KBM-7 (cell line): ENCODE measurements around the gene IL20RA.

Experiments used
- DNase-seq: peaks from one replicate; pipeline ENCODE4 v3.0.0-alpha.2; 2015
- in situ Hi-C: fragments of 300-500 bp; cut with MboI; formaldehyde crosslinking; loops from 2 replicates; pipeline ENCODE4 v1.14.3; 2020; ENCODE audit warnings: low sequenced_read_pairs, low pct_unique_long_range_greater_than_20kb, mixed read lengths

The IL20RA gene

DNA sequence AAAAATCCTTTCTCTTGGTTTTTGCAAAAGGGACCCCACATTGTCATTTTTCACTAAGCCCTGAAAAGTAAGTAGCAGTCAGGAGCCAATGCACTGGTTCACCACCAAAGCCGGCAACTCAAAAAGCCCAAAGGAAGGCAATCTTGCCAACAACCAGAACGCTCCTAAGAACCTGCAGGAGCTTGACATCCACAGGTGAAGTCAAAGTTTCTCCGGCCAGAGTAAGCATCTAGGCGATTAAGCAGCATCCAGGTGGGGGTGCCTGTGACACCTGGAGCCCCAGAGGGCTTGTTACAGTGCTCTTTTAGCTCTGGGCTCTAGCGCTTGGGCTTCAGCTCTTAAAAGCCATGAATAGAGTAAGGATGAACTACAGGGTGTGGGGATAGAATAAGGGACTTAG is 86.6 kb downstream of the IL20RA start:
- no peak for DNase-seq
- in situ Hi-C loops, result no loop called here

DNA sequence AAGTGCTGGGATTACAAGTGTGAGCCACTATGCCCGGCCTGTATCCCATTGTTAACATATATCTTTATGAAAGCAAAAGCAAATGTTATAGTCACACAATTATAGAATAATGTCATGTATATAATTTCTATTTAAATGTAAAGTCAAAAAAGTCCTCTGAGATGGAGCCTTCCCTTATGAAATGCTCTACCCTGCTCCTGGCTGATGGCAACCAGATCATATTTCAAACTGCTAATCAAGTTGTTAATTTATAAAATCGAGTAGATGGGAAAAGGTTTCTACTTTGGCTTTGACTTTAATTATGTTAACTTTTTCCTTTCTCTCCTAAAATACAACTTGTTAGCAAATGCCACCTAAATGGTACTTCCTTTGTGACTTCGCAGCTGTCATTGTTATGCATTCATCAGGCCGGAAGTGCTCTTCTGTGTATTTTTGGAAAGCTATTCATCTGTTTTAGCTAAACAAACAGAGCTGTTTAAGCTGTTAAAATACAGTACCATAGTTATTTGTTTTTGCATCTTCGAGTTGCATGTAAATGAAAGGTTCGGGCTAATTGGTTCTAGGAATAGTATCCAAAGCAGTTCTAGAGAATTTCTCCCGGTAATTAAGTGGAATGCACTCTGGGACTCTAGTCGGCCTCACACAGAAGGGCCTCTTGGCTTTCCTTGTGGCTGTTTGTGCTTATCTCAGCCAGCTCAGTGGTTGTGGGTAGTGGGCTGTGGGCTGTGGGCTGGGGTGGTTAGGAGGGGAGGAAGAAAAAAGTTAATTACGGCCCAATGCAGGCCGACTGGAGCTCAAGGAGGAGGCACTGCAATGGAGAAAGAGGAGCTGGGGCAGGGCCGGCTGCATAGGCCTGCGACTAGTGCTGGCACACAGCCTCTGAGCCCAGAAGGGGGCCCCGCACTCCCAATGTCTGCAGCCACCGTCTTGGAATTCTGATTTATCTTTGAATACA is 87.9 kb downstream of the IL20RA start:
- peak; percentile 89 for DNase-seq
- in situ Hi-C loops, result no loop called here

DNA sequence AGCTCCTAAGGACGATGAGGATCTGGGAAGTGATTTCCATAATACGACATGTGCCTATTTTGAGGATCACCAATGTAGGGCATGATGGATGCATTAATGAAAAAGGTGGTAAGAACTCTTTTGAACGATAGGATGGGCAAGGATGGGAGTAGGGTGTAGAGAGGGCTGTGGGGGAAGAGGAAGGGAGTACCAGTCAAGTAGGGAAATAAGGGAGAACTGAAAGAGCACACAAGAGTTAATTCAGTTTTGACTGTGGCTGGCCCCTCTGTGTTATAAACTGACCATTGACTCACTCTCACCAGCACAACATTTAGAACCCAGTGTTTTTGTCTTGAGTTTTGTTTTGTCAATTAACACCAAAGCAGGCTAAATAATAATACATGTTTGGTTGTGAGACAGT is 89.6 kb downstream of the IL20RA start:
- in situ Hi-C loops, result no loop called here
- no peak for DNase-seq

DNA sequence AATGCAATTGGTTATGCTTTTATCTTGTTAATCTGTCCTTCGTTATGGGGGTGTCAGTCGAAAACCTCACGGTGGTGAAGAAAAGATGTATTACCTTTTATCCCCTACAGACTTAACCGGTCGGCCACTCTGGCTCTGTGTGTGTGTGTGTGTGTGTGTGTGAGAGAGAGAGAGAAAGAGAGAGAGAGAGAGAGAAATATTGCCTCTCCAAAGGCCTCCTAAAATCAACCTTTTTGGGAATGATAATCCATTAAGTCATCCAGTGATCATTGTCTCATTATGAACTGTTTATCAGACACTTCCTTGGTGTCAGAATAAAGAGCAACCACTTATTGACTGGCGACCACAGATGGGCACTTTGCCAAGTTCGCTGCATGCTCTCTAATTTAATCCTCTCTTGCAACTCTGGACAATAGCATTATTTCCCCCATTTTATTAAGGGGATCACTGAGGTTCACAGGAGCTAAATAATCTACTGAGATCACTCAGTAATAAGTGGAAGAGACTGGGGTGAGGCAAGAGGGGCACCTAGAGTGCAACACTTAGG is 92.0 kb downstream of the IL20RA start:
- DNase-seq, result no peak
- in situ Hi-C loops, result no loop called here

DNA sequence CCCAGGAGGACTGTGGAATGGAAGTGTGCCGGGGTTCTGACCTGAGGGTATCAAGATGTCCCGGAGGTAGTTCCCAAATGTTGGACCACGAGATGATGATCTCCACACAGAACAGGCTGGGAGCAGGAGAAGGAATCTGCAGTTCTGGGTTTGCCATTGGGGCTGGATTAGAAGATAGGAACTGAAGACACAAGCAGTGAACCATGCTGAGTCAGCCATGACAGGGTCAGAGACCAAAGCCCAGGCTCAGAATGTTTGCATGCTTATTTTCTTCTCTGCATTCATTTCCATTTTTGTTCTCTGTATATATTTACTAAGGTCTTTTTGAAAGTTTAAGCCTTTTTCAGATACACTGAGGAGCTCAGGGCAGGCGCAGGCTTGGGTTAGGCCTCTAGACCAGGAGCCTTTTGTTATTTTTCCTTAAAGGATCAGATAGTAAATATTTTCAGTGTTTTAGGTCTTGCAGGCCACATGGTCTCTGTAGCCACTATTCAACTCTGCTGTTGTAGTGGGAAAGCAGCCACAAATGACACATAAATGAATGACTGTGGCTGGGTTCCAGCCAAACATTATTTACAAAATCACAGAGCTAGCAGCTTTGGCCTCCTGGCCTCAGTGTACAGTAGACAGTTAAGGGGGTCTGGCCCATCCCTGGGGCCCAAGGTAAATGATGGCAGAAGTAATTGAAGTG is 94.2 kb downstream of the IL20RA start:
- no peak for DNase-seq
- in situ Hi-C loops, result no loop called here
